ENCODE results near the gene BBLN. TPM values are rescaled to one million over a fixed set of nuclear protein-coding genes. Genes with fewer than 3 reads are reported as not detected.

The BBLN gene
- total RNA-seq, 2 experiments from 2014 or later = 53.6 to 55.9 TPM

DNA sequence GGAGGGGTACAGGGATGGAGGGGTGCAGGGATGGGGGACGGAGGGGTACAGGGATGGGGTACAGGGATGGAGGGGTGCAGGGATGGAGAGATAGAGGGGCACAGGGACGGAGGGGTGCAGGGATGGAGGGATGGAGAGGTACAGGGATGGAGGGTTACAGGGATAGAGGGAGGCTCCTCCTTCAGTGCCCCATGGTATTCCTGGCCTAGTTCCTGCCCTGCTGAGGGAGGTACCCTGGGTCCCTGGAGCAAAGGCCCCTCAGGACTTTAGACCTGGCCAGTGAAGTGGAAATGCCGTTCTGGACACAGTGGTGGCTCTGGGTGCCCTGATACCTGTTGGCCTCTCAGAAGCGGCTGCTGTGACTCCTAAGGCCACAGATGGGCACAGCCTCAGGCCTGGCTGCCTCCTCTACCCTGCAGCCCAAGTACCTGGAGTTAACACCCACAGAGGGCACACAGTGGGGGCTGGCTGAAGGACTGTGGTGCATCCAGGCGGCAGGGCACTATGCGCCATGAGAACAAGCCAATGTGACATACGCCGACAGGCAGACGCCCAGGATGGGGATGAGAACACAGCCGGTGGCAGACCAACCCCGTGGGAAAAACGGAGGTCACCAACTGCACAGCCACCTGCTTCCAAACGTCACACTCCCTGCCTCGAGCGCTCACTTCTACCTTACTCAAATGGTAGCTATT, 40.9 kb upstream of the BBLN start:
- POLR2A ChIA-PET = no interaction called here
- DNase-seq = peak in 1 of 14 experiments; percentile 21
- H3K4me1 ChIP-seq (ENCODE audit: insufficient read depth, low read length) = peaks cover 15% of the 10 kb centered on the region
- no peak overlapping the region for H3K27ac ChIP-seq (ENCODE audit: low read depth in 1 of 2, low read length in 2 of 2)
- H3K27me3 ChIP-seq (ENCODE audit: control insufficient read depth in 1 of 2, insufficient read depth in 2 of 2, low read length in 2 of 2) = no peaks in the 10 kb centered on the region
- H3K36me3 Mint-ChIP-seq (ENCODE audit: low read depth) = peaks cover 22% of the 10 kb centered on the region
- peaks cover 34% of the 10 kb centered on the region for H3K36me3 ChIP-seq (ENCODE audit: insufficient read depth, low read length)
- no peak for ATAC-seq (ENCODE audit: poor library complexity)
- H3K9me3 ChIP-seq (ENCODE audit: control insufficient read depth in 1 of 2, insufficient read depth in 1 of 2, low read length in 2 of 2) = no peaks in the 10 kb centered on the region
- CTCF ChIA-PET = interaction anchor here (1.1 kb wide), 1 partner anchor 176 kb away, joined by 3 read pairs; no protein-coding TSS in a partner anchor
- no peak overlapping the region for H3K27ac Mint-ChIP-seq
- no peaks in the 10 kb centered on the region for H3K27me3 Mint-ChIP-seq
- no peak overlapping the region for H3K4me3 Mint-ChIP-seq
- intact Hi-C loops (cut with DNase I, micrococcal nuclease) = loop anchor here (5.0 to 10.0 kb wide), 4 partner anchors 82 to 182 kb away; partner anchors contain the start of gene DPM2 (in 1 of the 2)
- peaks cover 6% of the 10 kb centered on the region for H3K4me1 Mint-ChIP-seq (ENCODE audit: low read depth)
- no peak overlapping the region for H3K4me3 ChIP-seq (ENCODE audit: low read length)
- TF ChIP-seq, protein P1, sequence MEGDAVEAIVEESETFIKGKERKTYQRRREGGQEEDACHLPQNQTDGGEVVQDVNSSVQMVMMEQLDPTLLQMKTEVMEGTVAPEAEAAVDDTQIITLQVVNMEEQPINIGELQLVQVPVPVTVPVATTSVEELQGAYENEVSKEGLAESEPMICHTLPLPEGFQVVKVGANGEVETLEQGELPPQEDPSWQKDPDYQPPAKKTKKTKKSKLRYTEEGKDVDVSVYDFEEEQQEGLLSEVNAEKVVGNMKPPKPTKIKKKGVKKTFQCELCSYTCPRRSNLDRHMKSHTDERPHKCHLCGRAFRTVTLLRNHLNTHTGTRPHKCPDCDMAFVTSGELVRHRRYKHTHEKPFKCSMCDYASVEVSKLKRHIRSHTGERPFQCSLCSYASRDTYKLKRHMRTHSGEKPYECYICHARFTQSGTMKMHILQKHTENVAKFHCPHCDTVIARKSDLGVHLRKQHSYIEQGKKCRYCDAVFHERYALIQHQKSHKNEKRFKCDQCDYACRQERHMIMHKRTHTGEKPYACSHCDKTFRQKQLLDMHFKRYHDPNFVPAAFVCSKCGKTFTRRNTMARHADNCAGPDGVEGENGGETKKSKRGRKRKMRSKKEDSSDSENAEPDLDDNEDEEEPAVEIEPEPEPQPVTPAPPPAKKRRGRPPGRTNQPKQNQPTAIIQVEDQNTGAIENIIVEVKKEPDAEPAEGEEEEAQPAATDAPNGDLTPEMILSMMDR (IDR thresholded peaks at IDR 0.05) = no peak
- H3K9me3 Mint-ChIP-seq = no peaks in the 10 kb centered on the region

DNA sequence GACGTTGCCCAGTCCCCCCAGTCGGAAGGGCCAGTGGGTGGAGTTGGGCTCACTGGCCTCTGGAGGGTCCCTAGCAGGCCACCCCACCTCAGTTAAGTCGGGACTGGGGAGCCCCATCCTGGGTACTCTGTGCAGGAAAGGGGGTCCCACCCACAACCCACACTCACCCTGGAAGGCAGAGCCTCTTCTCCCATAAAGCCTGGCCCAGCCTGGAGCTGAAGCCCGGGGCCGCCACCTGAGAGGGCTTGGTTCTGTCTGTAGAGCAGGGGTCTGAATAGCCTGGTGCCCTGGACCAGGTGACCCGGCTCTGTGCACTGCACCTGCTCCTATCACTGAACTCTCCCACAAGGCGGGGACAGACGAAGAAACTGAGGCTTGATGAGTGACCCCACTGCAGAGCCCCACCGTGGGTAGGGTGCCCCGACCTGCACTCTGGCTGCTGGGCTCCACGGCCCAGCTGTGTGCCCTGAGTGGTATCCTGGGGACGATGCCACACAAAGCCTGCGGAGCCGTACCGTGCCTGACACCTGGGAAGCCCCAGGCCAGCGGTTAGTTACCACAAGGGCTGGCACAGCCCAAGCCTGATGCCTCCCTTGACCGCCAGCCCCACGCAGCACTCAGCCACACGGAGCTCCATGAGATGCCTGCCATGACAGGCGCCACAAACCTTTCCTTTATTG, 39.9 kb upstream of the BBLN start:
- H3K27me3 ChIP-seq (ENCODE audit: control insufficient read depth in 1 of 2, insufficient read depth in 2 of 2, low read length in 2 of 2) = no peaks in the 10 kb centered on the region
- Mint-ChIP-seq H3K4me1 (ENCODE audit: low read depth) (peaks cover 12% of the 10 kb centered on the region), H3K27ac (no peak overlapping the region), H3K36me3 (ENCODE audit: low read depth) (peaks cover 22% of the 10 kb centered on the region), H3K4me3 (no peak overlapping the region), H3K27me3 (no peaks in the 10 kb centered on the region), H3K9me3 (no peaks in the 10 kb centered on the region)
- ChIA-PET CTCF (interaction anchor here (1.1 kb wide), 1 partner anchor 177 kb away, joined by 3 read pairs; no protein-coding TSS in a partner anchor), POLR2A (no interaction called here)
- intact Hi-C loops (cut with DNase I, micrococcal nuclease) = loop anchor here in 1 of 2 experiments (10.0 kb wide), 1 partner anchor 205 kb away; the partner anchor contains the start of genes COQ4 and TRUB2
- H3K27ac ChIP-seq (ENCODE audit: low read depth in 1 of 2, low read length in 2 of 2) = no peak overlapping the region
- H3K36me3 ChIP-seq (ENCODE audit: insufficient read depth, low read length) = peaks cover 37% of the 10 kb centered on the region
- DNase-seq (peak in 1 of 14 experiments; percentile 29), ATAC-seq (ENCODE audit: poor library complexity) (no peak)
- H3K4me3 ChIP-seq (ENCODE audit: low read length) = no peak overlapping the region
- TF ChIP-seq, protein P1 (IDR thresholded peaks at IDR 0.05) = no peak
- peaks cover 23% of the 10 kb centered on the region for H3K4me1 ChIP-seq (ENCODE audit: insufficient read depth, low read length)
- no peaks in the 10 kb centered on the region for H3K9me3 ChIP-seq (ENCODE audit: control insufficient read depth in 1 of 2, insufficient read depth in 1 of 2, low read length in 2 of 2)

DNA sequence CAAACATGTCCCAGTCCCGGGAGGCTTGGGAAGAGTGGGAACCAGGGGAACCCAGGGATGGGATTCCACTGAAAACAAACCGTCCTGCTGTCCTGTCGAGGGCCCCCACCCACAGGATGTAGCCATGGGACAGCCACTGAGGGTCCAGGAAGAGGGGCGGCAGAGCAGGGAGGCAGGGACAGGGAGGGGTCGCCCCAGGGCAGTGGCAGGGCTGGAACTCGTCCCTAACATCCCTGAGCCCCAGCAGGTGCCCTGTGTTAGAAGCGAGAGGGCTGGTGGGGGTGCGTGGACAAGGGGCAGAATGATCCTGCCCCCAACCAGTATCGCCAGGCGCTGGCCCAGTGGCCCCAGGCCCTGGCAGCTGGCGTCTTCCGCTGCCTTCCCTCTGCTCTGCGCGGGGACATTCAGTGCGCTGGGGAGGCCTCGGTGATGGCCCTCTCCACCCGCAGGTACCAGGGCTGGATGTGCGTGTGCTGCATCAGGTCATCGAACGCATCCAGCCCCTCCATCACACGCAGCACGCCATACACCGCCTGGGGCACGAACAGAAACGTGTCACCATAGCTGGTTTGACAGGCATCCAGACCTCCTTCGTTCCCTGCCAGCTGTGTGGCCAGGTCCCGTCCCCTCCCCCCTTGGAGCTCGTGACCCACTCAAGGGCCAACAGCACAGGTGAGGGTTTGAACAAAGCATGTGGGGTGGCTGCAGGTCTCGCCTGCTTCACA, 39.2 kb upstream of the BBLN start:
- Mint-ChIP-seq H3K9me3 (no peaks in the 10 kb centered on the region), H3K27me3 (no peaks in the 10 kb centered on the region), H3K36me3 (ENCODE audit: low read depth) (peaks cover 24% of the 10 kb centered on the region), H3K4me3 (no peak overlapping the region), H3K4me1 (ENCODE audit: low read depth) (peaks cover 19% of the 10 kb centered on the region), H3K27ac (no peak overlapping the region)
- Histone ChIP-seq H3K27ac (ENCODE audit: low read depth in 1 of 2, low read length in 2 of 2) (no peak overlapping the region), H3K4me3 (ENCODE audit: low read length) (no peak overlapping the region), H3K4me1 (ENCODE audit: insufficient read depth, low read length) (peaks cover 26% of the 10 kb centered on the region), H3K9me3 (ENCODE audit: control insufficient read depth in 1 of 2, insufficient read depth in 1 of 2, low read length in 2 of 2) (no peaks in the 10 kb centered on the region), H3K27me3 (ENCODE audit: control insufficient read depth in 1 of 2, insufficient read depth in 2 of 2, low read length in 2 of 2) (no peaks in the 10 kb centered on the region), H3K36me3 (ENCODE audit: insufficient read depth, low read length) (peaks cover 35% of the 10 kb centered on the region)
- DNase-seq (no peak), ATAC-seq (ENCODE audit: poor library complexity) (no peak)
- POLR2A ChIA-PET = no interaction called here
- TF ChIP-seq, protein P1 (IDR thresholded peaks at IDR 0.05) = no peak
- CTCF ChIA-PET = no interaction called here
- intact Hi-C loops (cut with DNase I, micrococcal nuclease) = loop anchor here in 1 of 2 experiments (10.0 kb wide), 1 partner anchor 204 kb away; the partner anchor contains the start of genes COQ4 and TRUB2
